HG02981 (cell line): Measurements from ENCODE around the gene MINPP1.
"Not testable (repeated sequence)": the region's sequence is repeated elsewhere in the genome, so short reads cannot be mapped to it uniquely, and the experiment has no call there.

ENCODE experiments used
- ATAC-seq: cut with Tn5 transposase; IDR thresholded peaks from one replicate; pipeline ENCODE4 v1.9.1; 2021; ENCODE audit warnings: mild to moderate bottlenecking, moderate library complexity; ENCODE audit not compliant: unreplicated experiment

MINPP1 gene

DNA sequence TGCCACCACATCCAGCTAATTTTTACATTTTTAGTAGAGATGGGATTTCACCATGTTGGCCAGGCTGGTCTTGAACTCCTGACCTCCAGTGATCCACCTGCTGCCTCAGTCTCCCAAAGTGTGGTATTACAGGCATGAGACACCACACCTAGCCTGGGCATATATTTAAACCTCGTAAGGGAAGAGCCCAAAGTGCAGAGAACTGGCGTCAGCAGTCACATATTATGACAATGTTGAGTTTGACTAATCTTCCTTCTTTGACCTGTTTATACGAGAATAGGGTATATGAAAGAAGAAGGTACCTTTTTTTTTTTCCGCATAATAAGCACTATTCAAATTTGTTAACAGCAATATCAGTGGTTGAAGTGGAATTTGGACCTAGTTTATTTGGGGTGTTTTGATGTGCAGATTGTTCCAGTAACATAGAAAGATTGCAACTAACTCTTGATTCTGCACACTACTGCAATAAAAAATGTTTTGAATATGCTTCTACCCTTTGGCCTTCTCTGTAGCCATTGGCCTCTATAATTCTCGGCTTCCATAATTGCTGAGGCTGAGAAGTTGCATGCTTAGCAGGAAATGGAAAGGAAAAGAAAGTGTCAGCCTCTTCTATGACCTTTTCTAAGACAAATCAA is 55.9 kb downstream of the MINPP1 start:
- ATAC-seq: no peak

DNA sequence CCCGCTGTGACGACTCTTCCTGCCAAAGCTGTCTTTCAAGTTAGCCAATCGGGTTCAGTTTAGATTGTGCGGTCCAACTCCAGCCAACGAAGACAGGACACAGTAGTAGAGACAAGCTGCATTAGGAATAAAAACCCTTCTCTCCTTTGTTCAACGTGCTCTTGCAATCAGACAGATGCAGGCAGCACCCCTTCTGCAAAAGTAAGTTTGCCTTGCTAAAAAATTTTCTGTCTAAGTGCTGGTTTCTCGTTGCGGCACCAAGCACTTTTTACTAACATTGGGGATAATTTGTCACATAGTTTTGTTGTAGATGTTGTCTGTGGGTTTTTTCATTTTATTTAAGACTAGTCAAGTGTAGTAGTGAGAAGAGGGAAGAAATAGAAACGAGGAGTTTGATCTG is 58.1 kb downstream of the MINPP1 start:
- no peak for ATAC-seq

DNA sequence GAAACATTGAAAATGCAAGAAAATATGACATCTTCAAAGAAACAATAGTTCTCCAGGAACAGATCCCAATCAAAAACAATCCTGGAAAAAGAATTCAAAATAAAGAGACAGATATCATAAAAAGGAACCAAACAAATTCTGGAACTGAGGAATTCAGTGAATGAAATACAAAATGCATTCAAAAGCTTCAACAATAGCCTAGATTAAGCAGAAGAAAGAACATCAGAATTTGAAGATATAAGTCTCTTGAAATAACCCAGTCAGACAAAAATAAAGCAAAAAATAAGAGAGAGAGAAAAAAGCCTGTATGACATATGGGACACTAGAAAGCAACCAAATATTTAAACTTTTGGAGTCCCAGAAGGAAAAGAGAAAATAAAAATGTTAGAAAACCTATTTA is 60.3 kb downstream of the MINPP1 start:
- no peak for ATAC-seq

DNA sequence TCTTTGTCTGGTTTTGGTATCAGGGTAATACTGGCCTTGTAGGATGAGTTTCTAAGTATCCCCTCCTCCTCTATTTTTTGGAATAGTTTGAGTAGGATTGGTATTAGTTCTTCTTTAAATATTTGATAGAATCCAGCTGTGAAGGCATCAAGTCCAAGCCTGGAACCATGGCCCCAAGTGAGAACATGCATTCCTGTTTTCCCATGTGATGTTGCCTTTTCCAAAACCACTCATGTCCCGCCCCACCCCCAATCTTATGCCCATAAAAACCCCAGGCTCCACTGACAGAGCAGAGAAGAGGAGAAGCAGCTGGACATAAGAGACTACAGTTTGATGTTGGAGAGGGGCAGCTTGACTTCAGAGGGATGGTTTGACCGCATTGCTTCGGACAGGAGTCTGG is 71.2 kb downstream of the MINPP1 start:
- no peak for ATAC-seq

DNA sequence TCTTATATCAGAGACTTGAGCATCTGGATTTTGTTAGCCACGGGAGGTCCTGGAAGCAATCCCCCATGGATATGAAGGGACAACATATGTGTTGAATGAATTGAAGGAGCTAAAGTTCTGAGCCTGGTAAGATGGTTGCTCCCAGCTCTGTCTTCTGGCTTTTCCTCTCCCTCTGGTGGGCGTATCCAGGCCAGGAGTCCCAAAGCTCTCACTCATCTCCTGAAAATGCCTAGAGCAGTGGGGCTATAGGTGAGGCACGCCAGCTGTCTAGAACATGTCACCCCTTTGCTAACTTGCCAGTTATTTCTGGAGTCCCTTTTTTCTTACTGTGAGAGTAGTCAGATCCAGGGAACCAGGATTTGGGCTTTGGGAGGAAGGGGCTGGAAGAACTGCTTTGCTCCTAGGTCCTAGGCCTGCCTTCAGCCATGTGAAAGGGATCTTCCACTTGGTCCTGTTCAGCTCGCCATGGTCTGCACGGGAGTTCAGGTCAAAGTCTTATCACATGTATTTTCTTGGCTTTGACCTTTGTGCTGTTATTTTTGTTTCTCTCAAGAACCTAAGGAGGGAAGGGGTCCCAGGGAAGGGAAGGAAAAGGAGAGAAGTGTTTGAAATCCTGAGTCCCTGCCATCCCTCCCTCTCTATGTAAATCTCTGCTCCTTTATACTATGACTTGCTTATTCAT is 73.6 kb downstream of the MINPP1 start:
- no peak for ATAC-seq

DNA sequence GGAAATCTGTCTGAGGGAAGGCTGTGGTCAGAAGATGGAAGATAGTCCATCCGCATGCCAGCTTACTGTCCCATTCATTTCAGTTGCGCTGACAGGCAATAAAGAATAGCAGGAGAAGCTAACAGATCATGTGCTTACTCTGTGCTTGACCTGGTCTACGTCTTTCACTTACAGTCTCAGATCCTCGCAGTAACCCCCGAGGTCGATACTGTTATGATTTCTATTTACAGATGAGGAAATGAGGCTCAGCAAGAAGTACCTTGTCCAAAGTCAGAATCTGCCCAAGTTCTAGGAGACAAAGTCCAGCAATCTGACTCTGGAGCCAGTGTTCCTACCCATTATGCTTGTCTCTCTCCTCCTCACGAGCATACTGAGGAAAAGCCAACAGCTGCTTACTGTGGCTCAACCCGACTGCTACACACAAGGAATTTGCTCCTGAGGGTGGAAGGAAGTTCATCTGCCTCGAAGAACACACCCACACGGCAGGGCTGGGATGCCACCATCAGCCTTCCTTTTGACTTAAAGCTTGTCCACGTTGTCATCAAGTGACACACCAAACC is 74.2 kb downstream of the MINPP1 start:
- ATAC-seq: no peak

DNA sequence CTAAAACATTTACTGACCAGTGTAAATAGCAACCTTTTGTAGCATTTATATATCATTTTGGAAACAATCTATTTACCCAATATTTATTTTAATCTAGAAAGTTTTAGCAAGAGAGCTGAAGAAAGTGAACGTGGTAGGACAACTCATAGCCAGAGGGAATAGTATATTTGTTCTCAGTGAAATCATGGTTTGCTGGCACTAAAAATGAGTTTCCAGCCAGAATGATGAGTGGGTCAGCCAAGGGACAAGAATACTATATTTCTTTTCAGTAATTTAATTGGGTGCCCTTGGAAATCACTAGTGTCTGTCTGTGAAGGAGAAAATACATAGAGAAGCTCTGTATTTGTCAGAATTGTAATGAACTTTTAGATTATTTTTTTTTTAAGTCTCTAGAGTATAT is 74.9 kb downstream of the MINPP1 start:
- no peak for ATAC-seq

DNA sequence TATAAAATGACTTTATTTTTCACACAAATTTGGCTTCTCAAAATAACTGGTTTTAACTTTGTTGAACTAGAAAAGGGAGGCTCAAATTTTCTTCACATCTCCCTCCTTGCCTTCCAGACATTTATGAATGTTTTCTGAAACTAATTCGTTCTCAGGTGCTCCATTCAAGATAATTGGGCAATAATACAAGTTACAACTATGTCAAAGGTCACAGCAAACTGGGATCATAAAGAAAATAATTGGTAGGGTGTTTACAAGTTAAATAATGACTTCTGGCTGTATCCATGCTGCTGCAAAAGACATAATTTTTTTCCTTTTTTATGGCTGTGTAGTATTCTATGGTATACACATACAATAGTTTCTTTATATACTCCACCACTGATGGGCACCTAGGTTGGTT is 75.3 kb downstream of the MINPP1 start:
- ATAC-seq: no peak

DNA sequence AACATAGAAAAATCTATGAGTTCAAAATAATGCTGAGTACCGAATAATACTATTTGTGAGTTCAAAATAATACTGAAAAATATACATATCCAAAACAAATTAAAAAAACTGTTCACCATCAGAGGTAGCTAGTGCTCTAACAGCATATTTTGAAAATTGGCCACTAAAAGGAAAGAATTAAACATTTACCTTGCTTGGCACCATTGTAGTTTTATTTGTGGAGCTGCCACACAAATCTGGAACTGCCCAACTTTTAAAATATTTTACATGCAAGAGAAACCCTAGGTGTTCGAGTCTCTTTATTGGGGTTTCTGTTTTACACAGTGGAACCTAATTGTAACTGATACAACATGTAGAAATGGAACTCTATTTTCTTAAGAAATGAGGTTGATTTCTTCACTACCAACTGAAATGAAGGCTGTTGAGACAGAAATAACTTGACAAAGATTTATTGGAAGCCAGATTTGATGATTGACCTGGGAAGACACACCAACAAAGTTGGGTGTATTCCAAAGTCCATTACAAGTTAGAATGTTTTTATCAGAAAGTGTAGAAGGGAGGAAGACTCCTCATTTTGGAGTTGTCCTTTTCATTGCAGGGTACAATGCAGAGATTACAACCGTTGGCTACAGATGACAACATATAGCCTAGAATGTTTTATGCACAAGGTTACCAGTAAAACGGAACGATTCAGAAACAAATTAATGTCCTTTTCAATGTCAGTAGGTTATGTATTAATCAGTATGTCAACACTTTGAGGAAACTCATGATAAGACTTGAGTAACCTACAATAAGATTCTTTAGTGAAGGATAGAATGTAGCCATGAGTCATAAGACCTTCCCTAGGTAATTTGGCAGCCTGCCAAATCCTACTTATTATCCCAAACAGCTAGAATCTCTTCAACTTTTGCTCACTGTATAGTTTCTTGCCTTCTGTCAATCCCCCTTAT is 81.1 kb downstream of the MINPP1 start:
- no peak for ATAC-seq

DNA sequence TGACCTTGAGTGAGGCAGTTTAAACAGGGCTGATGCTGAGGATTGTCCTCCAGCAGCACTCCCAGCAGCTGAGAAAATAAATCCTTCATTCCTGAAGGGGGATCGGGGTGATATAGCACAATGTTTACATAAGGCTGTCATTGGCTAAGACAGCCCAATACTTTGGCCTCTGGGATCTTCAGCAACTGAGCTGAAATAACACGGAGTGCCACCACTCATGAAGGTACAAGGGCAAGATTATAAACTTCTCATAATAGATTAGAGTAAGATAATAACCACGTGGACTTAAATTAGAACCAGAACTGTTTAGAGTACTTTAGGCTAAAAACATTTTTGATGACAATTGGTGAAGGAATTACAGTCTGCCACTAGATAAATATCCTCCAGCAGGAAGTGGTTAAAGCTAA is 85.0 kb downstream of the MINPP1 start:
- no peak for ATAC-seq

DNA sequence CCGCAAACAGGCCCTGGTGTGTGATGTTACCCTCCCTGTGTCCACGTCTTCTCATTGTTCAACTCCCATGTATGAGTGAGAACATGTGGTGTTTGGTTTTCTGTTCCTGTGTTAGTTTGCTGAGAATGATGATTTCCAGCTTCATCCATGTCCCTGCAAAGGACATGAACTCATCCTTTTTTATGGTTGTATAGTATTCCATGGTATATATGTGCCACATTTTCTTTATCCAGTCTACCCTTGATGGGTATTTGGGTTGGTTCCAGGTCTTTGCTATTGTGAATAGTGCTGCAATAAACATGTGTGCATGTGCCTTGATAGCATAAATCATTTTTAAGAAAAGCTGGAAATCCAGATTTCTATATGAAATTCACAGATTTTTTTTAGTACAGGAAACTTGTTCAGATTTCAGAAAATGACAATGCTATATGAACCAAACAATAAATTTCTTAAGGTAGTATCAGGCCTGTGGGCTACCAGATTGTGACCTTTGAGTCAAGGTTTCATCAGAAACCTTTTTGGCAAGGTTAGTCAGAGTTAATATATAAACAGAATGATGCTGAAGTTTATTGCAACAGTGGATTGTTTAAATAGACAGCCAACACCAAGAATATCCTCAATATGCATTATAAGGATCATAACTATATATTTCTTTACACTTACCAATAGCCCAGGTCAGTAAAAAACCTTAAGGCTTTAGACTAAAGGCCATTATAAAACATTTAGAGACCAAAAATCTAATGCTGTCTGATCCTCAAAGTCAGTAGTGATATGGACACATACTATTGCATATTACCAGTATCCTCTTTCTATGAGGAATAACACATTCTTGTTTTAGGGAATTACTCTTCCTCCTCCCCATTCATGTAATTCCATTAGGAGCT is 86.3 kb downstream of the MINPP1 start:
- ATAC-seq: no peak

DNA sequence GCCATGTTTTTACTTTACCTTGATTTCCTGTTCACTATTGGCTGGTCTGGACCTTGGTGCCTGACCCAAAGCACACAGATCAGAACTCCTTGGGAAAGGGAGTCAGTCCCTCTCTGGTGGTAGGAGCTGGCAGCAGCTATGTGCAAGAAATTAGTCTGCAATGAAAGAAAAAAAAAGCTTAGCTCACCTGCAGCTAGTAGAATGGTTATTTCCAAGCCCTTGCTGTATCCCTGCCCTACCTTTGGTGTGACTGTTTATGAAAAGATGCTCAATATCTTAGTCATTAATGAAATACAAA is 86.8 kb downstream of the MINPP1 start:
- no peak for ATAC-seq

DNA sequence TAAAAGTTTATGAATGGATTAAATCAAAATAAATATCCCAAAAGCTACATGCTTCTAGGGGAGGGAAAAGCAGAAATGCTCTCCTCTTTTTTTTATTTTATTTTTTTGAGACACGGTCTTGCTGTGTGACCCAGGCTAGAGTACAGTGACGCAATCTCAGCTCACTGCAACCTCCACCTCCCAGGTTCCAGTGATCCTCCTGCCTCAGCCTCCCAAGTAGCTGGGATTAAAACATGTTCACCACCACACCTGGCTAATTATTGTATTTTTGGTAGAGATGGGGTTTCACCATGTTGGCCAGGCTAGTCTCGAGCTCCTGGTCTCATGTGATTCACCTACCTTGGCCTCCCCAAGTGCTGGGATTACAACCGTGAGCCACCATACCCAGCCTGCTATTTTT is 88.2 kb downstream of the MINPP1 start:
- ATAC-seq: not testable (repeated sequence)

DNA sequence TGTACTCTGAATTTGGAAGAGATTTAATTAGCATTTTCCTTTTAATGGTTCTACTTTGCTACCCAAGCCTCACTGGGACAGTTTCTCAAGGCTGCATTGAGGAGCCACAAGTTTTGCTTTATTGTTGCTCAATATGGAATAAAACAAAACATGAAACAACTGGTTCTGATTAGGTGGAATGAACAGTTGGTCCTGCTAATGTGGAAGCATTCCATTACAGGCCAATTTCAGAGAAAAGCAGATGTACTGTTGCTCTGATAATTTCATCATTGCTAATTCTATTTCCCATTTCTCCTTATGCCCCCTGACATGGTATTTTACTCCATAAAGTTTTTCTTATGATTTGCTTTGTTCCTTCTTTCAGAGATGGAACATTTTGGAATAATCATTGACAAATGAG is 89.0 kb downstream of the MINPP1 start:
- ATAC-seq: no peak

DNA sequence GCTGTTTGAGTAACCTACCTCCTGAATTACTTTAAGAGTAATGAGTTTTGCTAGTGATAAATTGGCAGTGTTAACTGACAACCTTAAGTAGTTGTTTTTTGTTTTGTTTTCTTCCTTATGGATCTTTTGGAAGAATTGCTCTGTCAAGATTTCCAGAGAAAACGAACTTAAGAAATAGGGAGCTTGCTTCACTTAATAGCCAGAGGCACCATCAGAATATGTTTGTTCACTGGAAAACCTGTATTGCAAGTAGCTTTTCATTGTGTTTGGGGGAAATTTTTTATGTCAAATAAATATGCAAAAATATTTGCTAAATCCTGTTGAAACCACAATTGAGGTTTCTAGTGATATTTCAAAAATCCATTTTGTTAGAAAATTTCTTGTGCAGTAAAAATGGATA is 89.5 kb downstream of the MINPP1 start:
- ATAC-seq: no peak

DNA sequence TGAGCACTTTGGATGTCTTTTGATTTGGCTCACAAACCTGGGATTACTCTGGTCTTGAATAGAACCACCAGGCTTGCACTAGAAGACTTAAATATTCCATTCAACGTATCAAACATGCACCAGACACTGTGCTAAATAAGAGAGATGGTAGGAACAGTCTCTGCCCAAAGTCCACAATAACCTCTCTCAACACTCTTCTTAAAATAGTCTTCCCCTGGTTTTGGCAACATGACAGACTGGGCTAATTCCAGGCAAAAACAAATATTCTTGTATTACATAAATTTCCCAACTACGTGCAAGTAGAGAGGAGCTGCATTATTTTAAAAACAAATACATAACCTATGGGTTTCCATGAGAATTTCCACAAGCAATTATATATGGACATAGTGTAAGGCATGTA is 90.2 kb downstream of the MINPP1 start:
- ATAC-seq: no peak

DNA sequence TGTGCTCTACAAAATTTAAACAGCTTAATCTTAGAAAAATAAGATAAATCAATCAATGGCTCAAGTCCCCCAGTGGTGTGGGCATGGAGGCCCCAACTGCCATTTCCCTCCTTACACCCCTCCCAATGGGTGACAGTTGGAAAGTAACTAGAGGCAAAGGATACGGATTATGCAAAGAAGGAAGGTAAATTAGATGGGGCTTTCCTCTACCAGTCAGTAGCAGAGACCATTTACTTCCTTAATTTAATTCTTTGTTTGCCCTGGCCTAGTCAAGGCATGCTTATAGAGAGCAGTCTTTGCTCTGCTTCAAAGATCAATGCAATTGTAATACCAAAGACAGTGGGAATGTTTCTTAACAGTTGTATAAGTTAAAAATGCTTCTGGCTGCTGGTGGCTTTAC is 91.7 kb downstream of the MINPP1 start:
- ATAC-seq: no peak

DNA sequence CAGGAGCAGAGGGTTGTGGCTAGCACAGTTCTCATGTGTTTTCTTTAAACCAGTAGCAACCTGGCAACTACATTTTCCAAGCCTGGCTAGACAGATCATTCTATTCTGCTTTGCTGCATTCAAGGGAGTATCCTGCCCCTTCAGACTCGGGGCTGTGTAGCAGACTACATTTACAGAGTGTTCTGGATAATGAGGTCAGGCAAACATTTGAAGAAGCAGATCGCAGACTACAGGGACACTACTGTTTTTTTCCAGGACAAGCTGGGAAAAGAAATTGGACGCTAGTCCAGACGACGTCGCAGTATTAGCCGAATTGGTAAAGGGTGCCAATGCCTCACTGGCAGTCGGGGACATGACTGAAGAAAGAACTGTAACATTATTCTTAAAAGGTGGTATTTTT is 94.0 kb downstream of the MINPP1 start:
- no peak for ATAC-seq

DNA sequence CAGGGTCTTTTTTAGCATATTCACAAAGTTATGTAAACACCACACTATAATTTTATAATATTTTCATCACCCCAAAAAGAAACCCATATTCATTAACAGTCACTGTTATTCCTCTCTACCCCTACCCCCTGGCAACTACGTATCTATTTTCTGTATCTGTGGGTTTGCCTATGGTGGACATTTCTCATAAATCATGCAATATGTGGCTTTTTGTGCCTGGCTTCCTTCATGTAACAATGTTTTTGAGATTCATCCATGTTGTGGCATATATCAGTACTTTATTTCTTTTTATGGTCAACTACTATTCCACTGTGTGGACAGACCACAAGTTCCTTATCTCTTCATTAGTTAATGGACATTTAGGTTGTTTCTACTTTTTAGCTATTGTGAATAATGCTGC is 95.9 kb downstream of the MINPP1 start:
- no peak for ATAC-seq
